Fibroblast of skin of right biceps (primary cell): ENCODE data around the gene KARS1.

Experiments
- DNase-seq: peaks from one replicate; pipeline ENCODE4 v3.0.0-alpha.2; 2013

Gene KARS1

DNA sequence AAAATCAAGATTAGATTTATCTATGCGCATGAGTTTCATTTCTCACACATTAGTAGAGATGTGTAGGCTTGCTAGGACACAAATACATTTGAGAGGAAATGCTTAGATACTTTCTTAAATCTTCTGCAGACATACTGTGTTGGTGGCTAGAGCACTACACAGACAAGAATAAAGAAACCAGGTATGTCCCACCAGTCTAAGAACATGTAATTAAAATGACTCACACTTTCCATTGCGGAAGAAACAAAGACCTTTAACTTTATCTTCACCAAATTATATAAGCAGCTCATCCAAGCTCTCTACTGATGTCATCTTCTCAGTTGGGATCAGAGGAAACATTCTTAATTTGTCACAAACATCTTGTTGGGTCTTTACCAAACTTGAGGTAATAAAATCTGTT is 68.7 kb downstream of the KARS1 start:
- no peak for DNase-seq

DNA sequence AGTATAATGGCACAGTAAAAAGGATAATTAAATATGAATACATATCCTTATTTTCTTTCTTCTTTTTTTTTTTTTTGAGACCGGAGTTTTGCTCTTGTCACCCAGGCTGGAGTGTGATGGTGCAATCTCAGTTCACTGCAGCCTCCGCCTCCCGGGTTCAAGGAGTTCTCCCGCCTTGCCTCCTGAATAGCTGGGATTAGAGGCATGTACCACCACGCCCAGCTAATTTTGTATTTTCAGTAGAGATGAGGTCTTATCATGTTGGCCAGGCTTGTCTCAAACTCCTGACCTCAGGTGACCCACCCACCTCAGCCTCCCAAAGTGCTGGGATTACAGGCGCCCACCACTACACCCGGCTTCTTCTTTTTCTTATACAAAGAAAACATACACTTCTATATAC is 69.3 kb downstream of the KARS1 start:
- DNase-seq, result no peak
